GM21737 (cell line): ENCODE measurements around the gene SERPINB1.
A peak's percentile ranks its signal among the peaks of the same experiment; 100 is the strongest.
"Not testable (repeated sequence)": the region's sequence is repeated elsewhere in the genome, so short reads cannot be mapped to it uniquely, and the experiment has no call there.

Source experiments
- ATAC-seq: cut with Tn5 transposase; IDR thresholded peaks from one replicate; pipeline ENCODE4 v1.9.1; 2021; ENCODE audit warnings: mild to moderate bottlenecking, moderate library complexity; ENCODE audit not compliant: unreplicated experiment

The SERPINB1 gene

GRCh38 chr6:2866171-2866846 lies 24.6 kb upstream of the SERPINB1 start:
- ATAC-seq, result peak; percentile 43

- ATAC-seq, result no peak
Observed at GRCh38 chr6:2865694-2866151, 24.1 kb upstream of the SERPINB1 start.

- no peak for ATAC-seq
Observed at GRCh38 chr6:2865270-2865669, 23.6 kb upstream of the SERPINB1 start.

- no peak for ATAC-seq
Observed at GRCh38 chr6:2863901-2864300, 22.2 kb upstream of the SERPINB1 start.

GRCh38 chr6:2862712-2863181 lies 21.1 kb upstream of the SERPINB1 start:
- ATAC-seq, result peak; percentile 55

- ATAC-seq, result no peak
Observed at GRCh38 chr6:2861822-2862164, 20.1 kb upstream of the SERPINB1 start.

GRCh38 chr6:2861060-2861821 lies 19.6 kb upstream of the SERPINB1 start:
- ATAC-seq, result no peak

GRCh38 chr6:2860706-2861059 lies 19.0 kb upstream of the SERPINB1 start:
- not testable (repeated sequence) for ATAC-seq

GRCh38 chr6:2859798-2860705 lies 18.4 kb upstream of the SERPINB1 start:
- not testable (repeated sequence) for ATAC-seq

GRCh38 chr6:2859185-2859700 lies 17.6 kb upstream of the SERPINB1 start:
- no peak for ATAC-seq

- ATAC-seq, result peak; percentile 49
Observed at GRCh38 chr6:2857580-2858337, 16.1 kb upstream of the SERPINB1 start.

GRCh38 chr6:2857185-2857579 lies 15.5 kb upstream of the SERPINB1 start:
- ATAC-seq, result no peak

GRCh38 chr6:2855061-2855519 lies 13.4 kb upstream of the SERPINB1 start:
- ATAC-seq, result no peak

GRCh38 chr6:2854396-2854982 lies 12.8 kb upstream of the SERPINB1 start:
- ATAC-seq, result no peak

GRCh38 chr6:2853769-2854395 lies 12.2 kb upstream of the SERPINB1 start:
- no peak for ATAC-seq

GRCh38 chr6:2853378-2853768 lies 11.7 kb upstream of the SERPINB1 start:
- ATAC-seq, result not testable (repeated sequence)

- ATAC-seq, result no peak
Observed at GRCh38 chr6:2852921-2853322, 11.3 kb upstream of the SERPINB1 start.

- no peak for ATAC-seq
Observed at GRCh38 chr6:2852514-2852855, 10.8 kb upstream of the SERPINB1 start.

- no peak for ATAC-seq
Observed at GRCh38 chr6:2851727-2852513, 10.3 kb upstream of the SERPINB1 start.
